Anterior cingulate cortex (tissue), 58 donors: Measurements from ENCODE around the gene RARS2.
"Not testable (repeated sequence)": the region's sequence is repeated elsewhere in the genome, so short reads cannot be mapped to it uniquely, and the experiment has no call there.

Source experiments
- DNase-seq, 58 donors: peaks; one replicate each; lab custom pipeline; 2025; lab: John Stamatoyannopoulos, UW

The RARS2 gene, protein sequence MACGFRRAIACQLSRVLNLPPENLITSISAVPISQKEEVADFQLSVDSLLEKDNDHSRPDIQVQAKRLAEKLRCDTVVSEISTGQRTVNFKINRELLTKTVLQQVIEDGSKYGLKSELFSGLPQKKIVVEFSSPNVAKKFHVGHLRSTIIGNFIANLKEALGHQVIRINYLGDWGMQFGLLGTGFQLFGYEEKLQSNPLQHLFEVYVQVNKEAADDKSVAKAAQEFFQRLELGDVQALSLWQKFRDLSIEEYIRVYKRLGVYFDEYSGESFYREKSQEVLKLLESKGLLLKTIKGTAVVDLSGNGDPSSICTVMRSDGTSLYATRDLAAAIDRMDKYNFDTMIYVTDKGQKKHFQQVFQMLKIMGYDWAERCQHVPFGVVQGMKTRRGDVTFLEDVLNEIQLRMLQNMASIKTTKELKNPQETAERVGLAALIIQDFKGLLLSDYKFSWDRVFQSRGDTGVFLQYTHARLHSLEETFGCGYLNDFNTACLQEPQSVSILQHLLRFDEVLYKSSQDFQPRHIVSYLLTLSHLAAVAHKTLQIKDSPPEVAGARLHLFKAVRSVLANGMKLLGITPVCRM

DNA sequence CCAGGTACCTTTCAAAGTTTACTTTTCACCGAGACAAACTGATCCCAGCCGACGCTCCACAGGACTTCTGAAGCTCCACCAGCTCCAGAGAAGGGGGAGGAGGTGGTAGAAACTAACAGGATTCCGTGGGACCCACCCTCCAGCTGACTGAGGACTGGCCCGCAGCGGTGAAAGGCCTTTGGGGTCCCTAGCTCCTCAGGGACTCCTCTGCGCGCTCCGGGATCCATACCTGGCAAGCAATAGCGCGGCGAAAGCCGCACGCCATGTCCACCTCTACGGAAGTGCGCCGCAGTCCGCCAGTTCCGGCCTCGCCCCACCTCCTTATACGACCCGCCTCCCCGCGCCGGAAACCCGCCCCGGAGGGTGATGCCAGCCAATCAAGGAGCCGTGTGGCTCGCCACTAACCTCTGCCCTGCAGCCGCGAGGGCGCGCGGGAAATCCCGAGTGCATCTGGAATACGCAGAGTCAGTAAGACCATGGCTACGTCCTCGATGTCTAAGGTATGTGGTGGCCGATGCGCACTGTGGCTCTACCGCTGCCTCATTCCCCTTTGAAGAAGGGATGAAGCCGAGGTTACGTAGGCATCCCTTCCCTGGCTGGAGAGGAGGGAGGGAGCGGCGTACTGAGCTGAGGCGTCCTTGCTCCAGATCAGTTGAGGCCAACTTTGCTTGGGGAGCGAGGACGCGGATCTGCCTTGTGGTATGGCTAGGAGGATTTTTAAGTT, at the start of gene RARS2, which contains the start of gene ORC3:
Gene RARS2, minus strand, starts transcription at position 295 of the 724 bp plus-strand sequence. Its CDS starts 30 bp downstream, at position 265.
Gene ORC3, plus strand, starts transcription at position 443 of the 724 bp plus-strand sequence. Its CDS starts 34 bp downstream, at position 477.
- peak; percentile 64 to 98 (median 94) for DNase-seq

DNA sequence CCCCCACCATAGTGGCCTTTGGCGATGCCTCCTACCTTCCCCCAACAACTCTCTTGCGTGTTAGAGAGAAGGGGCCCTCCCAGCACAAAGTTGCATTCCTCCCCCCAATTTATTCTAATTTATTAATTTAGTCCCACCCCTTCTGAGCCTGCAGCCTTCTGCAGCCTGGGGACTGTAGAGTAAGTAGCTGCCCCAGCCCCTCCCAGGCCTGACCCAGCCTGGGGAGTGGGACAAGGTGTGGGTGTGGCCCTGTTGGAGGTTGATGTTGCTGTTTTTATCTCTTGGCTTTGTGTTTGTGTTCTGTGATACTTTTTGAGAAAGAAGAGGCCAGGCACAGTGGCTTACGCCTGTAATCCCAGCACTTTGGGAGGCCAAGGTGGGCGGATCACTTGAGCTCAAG, 49.6 kb upstream of the RARS2 start:
- DNase-seq, result no peak

DNA sequence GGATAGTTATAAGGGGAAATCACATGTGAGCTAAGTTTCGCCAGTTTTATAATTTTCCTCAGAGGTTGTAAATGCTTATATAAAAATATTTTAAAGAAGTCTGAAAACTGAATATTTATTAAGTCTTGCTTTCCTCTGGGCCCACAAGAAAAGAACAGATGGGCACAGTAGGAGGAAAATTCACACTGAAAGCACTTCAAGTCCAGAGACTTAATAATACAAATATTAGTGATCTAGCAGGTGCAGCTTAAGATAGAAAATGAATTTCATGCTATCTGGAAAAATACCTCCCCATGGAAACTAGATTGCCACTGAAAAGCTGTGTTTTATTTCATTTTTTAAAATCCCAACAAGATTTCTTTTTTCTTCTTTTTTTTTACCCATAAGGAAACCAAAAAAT, 47.3 kb upstream of the RARS2 start:
- no peak for DNase-seq

DNA sequence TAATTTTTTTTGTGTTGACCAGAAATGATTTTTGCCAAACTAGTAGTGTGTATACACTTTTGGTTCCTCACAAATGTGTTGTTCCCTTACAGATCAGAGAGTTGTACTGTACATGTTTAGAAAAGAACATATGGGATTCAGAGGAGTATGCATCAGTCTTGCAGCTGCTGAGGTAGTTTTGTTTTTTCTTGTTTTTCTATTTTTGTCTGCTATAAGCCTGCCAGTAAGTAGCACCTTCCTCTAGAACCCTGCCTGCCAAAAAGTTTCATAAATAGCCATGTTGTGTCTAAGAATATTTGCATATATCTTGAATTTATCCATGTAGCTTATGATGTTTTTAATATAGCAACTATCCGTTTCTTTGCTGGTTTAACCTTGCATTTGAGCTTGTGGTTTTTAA, 46.5 kb upstream of the RARS2 start:
- DNase-seq, result peak in 3 of 58 donors; percentile 1 to 20 (median 20)

DNA sequence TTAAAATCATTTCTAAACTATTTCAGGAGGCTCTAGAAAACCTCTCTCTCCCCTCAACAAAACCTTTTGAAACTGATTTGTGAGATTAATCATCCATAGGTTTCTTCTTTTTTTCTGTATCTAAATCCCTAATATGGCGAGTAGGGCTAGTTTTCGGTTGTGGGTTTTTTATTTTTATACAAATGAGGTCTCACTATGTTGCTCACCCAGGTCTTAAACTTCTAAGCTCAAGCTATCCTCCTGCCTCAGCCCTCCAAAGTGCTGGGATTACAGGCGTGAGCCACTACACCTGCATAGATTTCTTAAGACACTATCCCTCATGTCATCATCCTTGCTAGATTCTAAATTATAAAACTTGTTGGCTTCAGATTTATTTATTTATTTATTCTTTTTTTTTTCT, 44.1 kb upstream of the RARS2 start:
- DNase-seq, result no peak

DNA sequence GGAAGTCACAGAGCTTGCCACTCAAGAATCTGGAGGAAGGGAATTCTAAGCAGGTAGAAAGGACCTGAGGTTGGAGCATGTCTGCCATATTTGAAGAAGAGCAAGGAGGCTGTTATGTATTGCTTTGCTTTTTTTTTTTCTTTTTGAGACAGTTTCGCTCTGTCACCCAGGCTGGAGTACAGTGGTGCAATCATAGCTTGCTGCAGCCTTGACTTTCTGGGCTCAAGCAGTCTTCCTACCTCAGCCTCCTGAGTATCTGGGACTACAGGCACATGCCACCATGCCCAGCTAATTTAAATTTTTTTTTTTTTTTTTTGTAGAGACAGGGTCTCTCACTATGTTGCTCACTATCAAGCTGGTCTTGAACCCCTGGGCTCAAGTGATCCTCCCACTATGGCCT, 41.0 kb upstream of the RARS2 start:
- no peak for DNase-seq

DNA sequence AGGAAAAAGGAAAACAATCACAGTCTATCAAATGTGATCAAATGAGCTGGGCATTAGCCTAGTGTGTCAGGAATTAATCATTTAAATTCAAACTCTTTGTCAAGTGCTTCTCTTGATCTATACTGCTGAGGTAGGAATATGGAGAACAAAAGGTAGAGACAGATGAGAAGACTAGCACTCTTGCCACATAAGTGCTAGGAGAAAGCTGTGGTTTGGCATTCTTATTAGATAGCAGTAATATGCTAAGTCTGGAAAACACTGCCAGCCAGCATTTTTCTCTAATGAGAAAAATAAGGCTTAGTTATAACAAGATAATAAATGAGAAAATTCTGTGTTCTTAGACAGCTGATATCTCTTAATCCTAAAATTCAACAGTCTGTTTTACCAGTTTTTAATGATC, 39.1 kb upstream of the RARS2 start:
- DNase-seq, result no peak

DNA sequence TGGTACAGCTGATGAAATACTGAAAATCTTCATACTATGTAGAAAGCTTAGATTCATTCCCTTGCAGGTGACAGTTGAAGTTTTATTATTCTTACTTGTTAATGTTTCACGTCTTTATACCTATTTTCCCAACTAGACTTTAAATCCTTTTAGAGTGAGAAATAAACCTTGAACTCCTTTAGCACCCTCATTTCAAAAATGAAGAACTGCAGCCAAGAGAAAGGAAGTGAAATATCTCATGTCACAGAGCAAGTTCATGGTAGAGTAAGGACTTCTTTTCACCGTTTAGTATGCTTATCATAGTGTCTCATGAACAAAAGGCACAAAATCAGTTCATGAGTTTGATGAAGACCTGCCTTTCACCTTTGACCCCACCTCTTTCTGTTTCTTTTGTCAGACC, 38.6 kb upstream of the RARS2 start:
- DNase-seq, result no peak

DNA sequence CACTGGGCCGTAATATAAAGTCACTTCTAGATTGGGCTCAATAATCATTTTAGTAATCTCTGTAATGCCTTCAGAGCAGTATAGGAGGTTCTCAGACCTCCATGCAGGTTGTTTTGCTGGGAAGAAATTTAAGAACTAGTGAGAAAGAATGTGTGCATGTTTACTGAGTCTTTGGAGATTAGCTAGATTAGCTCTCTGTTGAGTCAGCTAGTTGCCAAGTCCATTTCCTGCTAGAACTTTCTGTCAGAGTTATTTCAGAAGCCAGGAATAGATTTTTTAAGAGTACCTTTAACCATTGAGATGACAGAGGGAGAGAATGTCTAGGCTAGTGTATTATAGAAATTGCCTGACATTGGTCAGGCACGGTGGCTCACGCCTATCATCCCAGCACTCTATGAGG, 33.5 kb upstream of the RARS2 start:
- DNase-seq, result no peak

DNA sequence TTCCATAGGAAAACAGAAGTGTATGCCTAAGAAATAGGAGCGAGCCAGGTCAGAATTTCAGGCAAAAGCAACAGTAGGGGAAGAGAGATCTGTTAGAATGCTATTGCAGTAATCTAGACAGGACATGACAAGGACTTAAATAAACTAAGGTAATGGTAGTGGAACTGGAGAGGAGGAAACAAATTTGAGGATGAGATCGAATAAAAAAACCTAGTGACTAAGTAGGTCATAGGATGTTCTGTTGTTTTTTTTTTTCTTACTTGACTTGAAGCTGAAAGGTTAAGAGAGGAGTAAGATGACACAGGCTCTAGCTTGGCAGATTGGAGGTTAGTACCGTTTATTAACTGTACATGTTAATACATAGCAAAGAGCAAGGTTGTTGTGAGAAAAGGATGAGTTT, 28.7 kb upstream of the RARS2 start:
- DNase-seq, result no peak

DNA sequence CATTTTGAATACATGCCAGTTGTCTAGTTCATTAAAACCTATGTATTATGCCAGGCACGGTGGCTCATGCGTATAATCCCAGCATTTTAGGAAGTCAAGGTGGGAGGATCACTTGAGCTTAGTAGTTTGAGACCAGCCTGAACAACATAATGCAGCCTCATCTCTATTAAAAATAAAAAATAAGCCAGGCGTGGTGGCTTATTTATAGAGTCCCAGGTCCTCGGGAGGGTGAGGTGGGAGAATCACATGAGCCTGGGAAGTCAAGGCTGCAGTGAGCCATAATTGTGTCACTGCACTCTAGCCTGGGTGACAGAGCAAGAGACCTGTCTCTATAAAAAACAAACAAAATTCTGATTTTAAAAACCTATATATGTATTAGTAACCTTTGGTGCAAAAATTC, 27.6 kb upstream of the RARS2 start:
- no peak for DNase-seq

DNA sequence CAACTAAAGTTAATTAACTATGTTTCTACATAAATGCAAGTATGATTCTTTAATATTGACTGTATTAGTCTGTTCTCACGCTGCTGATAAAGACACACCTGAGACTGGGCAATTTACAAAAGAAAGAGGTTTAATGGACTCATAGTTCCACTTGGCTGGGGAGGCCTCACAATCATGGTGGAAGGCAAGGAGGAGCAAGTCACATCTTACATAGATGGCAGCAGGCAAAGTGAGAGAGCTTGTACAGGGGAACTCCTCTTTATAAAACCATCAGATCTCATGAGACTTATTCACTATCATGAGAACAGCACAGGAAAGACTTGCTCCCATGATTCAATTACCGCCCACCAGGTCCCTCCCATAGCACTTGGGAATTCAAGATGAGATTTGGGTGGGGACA, 23.2 kb upstream of the RARS2 start:
- DNase-seq, result not testable (repeated sequence)

DNA sequence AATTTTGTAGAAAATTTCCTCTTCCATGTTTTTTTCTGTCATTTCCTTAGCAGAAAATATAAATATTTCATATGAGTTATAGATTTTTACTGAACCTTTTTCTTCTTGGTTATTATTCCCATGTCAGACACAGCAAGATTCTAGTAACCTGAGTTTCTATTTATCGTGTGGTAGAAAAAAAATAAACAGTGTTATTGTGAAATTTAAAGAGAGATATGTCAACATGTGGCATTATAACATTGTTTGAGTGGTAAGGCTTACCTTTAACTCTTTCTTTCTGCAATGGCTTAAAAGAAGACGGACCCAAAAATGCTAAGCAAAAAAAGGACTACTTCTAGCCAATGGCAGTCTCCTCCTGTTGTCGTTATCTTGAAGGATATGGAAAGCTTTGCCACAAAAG, 19.0 kb upstream of the RARS2 start:
- DNase-seq, result no peak

DNA sequence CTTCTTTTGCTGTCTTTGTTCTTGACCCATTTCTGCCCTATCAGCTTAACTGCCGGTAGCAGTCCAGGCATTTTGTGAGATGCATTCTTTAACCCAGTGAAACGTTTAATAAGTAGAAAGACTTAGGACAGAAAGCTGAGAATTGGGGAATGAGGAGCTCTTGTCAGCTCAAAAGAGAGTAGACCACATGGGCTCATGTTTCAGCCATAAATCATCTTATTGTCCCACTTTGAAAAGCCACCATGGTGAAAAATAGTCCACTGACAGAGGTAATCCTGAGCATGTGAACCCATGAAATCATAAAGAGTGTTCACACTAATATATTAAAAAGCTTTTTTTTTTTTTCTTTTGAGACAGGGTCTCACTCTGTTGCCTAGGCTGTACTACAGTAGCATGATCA, 16.4 kb upstream of the RARS2 start:
- no peak for DNase-seq

DNA sequence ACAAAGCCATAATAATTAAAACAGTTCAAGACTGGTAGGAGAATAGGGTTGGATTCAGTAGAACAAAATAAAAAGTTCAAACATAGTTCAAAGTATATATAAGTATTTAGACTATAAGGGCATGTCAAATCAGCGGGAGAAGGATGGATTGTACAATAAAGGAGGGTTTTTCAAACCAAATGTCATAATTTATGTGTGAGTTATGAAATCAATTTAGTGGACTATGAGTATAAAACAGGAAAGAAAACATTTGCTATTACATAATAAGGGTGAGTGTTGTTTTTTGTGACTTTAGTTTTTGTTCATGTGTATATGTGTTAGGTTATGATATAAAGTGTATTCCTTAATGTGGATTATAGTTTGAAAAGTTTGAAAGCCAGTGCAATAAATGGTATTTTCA, 10.8 kb upstream of the RARS2 start:
- DNase-seq, result no peak

DNA sequence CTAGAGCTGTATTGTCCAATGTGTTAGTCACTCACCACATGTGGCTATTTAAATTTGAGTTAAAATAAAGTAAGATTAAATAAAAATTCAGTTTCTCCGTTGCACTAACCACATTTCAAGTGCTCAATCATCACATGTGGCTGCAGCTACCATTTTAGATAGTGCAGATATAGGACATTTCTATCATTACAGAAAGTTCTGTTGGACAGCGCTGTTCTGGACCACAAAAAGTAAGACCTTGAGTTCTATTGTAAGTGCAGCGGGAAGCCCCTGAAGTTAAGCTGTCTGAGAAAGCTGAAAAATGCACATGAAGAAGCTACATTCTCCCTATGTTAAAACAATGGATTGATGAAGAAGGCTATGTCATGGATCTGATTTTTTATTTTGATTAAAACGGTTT, 1.2 kb upstream of the RARS2 start:
- DNase-seq, result no peak

DNA sequence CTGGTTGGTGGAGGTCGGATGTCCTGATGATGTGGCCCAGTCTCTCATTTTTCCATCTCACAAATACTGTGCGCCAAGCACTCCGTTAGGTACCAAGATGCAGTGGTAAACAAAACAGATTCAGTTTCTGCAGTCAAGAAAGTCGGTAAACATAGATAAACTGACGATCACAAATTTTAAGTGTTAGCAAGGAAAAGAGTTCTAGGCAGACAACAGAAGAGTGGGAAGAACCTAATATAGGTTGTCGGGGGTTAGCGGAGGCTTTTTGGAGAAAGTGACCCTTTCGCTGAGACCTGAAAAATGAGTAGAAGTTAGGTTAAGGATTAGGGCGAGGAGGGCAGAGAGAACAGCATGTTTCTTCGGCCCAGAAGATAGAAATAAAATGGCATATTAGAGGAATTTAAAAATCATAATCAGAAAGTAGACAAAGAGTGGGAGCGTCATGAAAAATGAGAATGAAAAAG, 662 bp upstream of the RARS2 start:
- DNase-seq, result no peak

DNA sequence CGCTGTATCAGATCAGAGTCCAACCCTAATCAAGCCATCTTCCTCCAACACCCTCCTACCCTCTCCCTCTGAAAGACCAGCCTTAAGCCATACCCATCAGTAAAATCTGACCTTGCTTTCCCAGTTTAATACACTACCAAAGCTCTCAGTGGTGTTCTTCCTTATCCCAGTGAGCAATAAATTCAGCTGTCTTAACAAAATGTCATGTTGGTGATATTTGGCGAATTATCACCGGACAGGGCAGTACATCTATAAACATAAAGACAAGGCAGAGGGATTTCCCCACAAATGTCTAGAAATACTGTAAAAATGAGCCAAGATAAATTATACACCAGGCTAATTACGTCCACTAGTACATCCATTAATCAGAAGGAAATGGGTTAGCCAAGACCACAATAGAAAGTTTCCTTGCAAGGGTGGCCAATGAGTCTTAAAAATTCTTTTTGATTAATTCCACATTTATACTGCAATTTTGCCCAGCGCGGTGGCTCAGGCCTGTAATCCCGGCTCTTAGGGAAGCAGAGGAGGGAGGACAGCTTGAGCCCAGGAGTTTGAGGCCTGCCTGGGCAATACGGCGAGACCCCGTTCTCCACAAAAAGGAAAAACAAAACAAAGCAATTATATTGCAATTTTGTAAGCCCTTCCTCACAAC, 905 bp downstream of the RARS2 start:
- no peak for DNase-seq

DNA sequence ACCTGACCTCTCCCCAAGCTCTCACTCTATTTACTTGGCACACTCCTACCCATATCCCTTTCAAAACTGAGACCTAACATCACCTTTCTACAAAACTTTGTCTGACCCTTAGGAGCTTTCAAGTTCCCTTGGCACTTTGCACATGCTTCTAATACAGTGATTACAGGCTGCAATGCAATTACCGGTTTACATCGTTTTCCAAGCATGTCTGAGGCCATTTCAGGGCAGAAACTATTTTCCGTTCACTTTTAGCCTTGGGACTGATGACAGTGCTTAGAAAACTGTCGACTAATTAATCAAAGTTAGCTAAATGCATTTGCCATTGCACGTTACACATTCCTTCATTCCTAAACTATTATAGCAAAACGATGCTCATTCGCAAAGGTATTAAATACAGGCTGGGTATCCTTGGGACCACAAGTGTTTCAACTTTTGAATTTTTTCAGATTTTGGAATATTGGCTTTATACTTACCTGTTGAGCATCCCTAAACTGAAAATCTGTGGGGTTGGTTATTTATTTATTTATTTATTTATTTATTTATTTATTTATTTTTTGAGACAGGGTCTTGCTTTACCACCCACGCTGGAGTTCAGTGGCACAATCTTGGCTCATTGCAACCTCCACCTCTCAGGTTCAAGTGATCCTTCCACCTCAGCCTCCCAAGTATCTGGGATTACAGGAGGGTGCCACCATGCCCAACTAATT, 3.3 kb downstream of the RARS2 start:
- DNase-seq, result no peak

DNA sequence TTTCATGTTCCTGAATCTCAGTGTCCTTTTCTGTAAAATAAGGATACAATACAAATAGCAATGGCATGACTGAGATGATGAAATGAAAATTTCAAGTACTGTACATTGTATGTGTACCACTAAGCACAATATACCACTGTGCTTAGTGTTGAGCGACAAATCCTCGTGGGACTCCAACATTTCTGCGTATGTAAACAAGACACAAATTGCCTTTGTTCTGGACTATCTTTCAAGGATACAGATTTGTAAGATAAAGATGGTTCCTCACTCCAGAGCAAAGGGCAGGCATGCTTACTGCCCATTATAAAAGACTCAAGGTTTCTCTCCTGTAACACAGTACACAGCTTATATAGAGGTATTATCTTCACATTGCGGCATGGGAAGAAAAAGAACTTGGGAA, 6.0 kb downstream of the RARS2 start:
- no peak for DNase-seq
